CD8-positive, alpha-beta memory T cell (primary cell): ENCODE measurements around the gene CMC1. TPM values are rescaled to one million over a fixed set of nuclear protein-coding genes. Genes with fewer than 3 reads are reported as not detected.
A peak's percentile ranks its signal among the peaks of the same experiment; 100 is the strongest.
"Not testable (repeated sequence)": the region's sequence is repeated elsewhere in the genome, so short reads cannot be mapped to it uniquely, and the experiment has no call there.

ENCODE experiments used
- CTCF ChIA-PET: fragments of 350-600 bp; sonication (Branson Sonifier 250); formaldehyde crosslinking; loops from one replicate; lab custom pipeline; 2021; ENCODE audit warnings: antibody characterized with exemption; lab: Charles Lee
- POLR2A ChIA-PET: fragments of 350-600 bp; sonication (Branson Sonifier 250); formaldehyde crosslinking; loops from one replicate; lab custom pipeline; 2021; ENCODE audit warnings: antibody characterized with exemption; lab: Charles Lee
- DNase-seq, 5 donors: peaks; one replicate each; pipeline versions ENCODE4 v3.0.0 to v3.0.0-alpha.2; 2020 to 2022; ENCODE audit warnings: mixed read lengths in 1 of 5
- H3K27ac ChIP-seq: one replicate; pipeline ENCODE4 v1.7.0; 2013; ENCODE audit warnings: low read depth, mild to moderate bottlenecking, low read length, moderate library complexity
- H3K27me3 ChIP-seq: 2 replicates; pipeline ENCODE4 v1.7.0; 2013; ENCODE audit warnings: low read length, mild to moderate bottlenecking; ENCODE audit not compliant: insufficient read depth, poor library complexity, severe bottlenecking
- H3K36me3 ChIP-seq: 2 replicates; pipeline ENCODE4 v1.7.0; 2013; ENCODE audit warnings: mild to moderate bottlenecking, low read length, moderate library complexity; ENCODE audit not compliant: insufficient read depth
- H3K4me1 ChIP-seq: 2 replicates; pipeline ENCODE4 v1.7.0; 2013; ENCODE audit warnings: mild to moderate bottlenecking, low read length, moderate library complexity; ENCODE audit not compliant: insufficient read depth
- H3K4me3 ChIP-seq: 2 replicates; pipeline ENCODE4 v1.7.0; 2013; ENCODE audit warnings: mild to moderate bottlenecking, low read length
- H3K9me3 ChIP-seq: 2 replicates; pipeline ENCODE4 v1.7.0; 2013; ENCODE audit warnings: mild to moderate bottlenecking, low read length
- H3K27ac Mint-ChIP-seq, 8 donors: one replicate each; pipeline ENCODE4 v1.8.0; 2020 to 2021; ENCODE audit warnings: mixed read lengths in 8 of 8, mild to moderate bottlenecking in 6 of 8, inconsistent platforms in 3 of 8, moderate library complexity in 3 of 8
- H3K27me3 Mint-ChIP-seq, 2 donors: one replicate each; pipeline ENCODE4 v1.8.0; 2020 to 2021; ENCODE audit warnings: mixed read lengths in 2 of 2, mild to moderate bottlenecking in 1 of 2, moderate library complexity in 1 of 2
- H3K36me3 Mint-ChIP-seq, 3 donors: one replicate each; pipeline ENCODE4 v1.8.0; 2020 to 2021; ENCODE audit warnings: mixed read lengths in 3 of 3, inconsistent platforms in 1 of 3, mild to moderate bottlenecking in 1 of 3
- H3K4me1 Mint-ChIP-seq, 3 donors: one replicate each; pipeline ENCODE4 v1.8.0; 2020 to 2021; ENCODE audit warnings: mixed read lengths in 3 of 3, inconsistent platforms in 1 of 3, mild to moderate bottlenecking in 1 of 3
- H3K4me3 Mint-ChIP-seq, 7 donors: one replicate each; pipeline ENCODE4 v1.8.0; 2020 to 2021; ENCODE audit warnings: mixed read lengths in 7 of 7, mild to moderate bottlenecking in 6 of 7, moderate library complexity in 4 of 7, inconsistent platforms in 2 of 7
- H3K9me3 Mint-ChIP-seq, 5 donors: one replicate each; pipeline ENCODE4 v1.8.0; 2020 to 2022; ENCODE audit warnings: mixed read lengths in 5 of 5, mild to moderate bottlenecking in 3 of 5, moderate library complexity in 2 of 5, inconsistent platforms in 1 of 5
- polyA plus RNA-seq: library from polyadenylated mRNA; unstranded; fragments of 300-500 nt; fragmentation: Illumina TruSeq; gene quantifications from one replicate; pipeline ENCODE4 v1.2.3, GENCODE V29; 2021
- total RNA-seq, 2 experiments: library from RNA; stranded (reverse); gene quantifications; one replicate each; pipeline ENCODE4 v1.2.3, GENCODE V29; 2021

The CMC1 gene, protein sequence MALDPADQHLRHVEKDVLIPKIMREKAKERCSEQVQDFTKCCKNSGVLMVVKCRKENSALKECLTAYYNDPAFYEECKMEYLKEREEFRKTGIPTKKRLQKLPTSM
- total RNA-seq: 10 to 100 TPM; 46.3 to 50.1 TPM
- polyA plus RNA-seq: 205 TPM

DNA sequence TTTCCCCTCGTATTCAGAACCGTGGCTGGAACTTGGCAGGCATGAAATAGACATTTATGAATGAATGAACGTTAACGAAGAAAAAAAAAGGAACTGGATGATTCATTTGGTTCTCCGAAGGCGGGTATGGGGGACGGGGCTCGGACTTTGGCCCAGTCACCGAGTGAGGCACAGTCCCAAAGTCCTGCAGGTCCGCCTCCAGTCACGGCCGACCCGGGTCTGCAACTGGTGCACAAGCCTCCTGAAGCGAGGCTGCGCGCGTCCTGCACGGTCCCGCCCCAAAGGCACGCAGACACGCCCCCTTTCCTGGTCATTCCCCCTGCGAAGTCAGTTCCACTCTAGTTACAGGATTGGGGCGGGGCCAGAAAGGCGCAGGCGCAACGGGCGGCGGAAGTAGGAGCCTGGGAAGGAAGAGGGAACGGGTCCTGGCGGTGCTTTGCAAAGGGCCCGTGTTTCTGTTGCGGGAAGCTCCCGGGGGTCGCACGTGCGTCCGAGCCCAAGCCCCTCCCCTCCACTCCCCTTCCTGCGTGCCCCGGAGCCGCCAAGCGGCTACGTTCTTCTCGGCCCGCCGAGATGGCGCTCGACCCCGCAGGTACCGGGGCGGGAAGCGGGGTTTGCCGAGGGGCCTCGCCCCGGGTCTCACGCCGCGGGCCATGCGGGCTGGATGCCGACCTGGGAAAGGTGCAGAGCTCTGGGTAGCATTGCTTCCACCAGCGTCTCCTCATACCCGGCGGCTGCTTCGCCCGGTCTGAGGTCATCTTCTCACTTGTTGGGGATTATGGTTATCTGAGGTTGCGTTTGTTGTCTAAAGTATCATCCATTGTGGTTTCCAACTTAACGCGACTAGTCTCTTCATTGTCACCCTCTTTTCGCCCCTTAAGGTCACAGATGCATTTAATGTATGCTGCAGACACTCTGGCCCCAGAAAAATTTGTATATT, at the start of gene CMC1:
Gene CMC1, plus strand, starts transcription at position 399 of the 940 bp plus-strand sequence. Its CDS starts 175 bp downstream, at position 574.
- Histone ChIP-seq H3K4me1 (peaks cover 51% of the 10 kb centered on the region), H3K9me3 (no peaks in the 10 kb centered on the region), H3K27me3 (no peaks in the 10 kb centered on the region), H3K27ac (peak within 1 kb of the TSS; percentile 81), H3K4me3 (peak within 1 kb of the TSS; percentile 78), H3K36me3 (no peaks in the 10 kb centered on the region)
- POLR2A ChIA-PET: no interaction called here
- Mint-ChIP-seq H3K27me3 (no peaks in the 10 kb centered on the region), H3K36me3 (peaks cover 0 to 10% (median 3%) of the 10 kb centered on the region in 3 donors), H3K4me3 (peak within 1 kb of the TSS; percentile 70 to 98 (median 94)), H3K9me3 (no peaks in the 10 kb centered on the region), H3K27ac (peak within 1 kb of the TSS; percentile 61 to 97 (median 92)), H3K4me1 (peaks cover 70 to 91% (median 84%) of the 10 kb centered on the region in 3 donors)
- DNase-seq: peak; percentile 82 to 92 (median 89)
- CTCF ChIA-PET: interaction anchor here (1.1 to 2.0 kb wide), 2 partner anchors 218 to 520 kb away, joined by 3 to 7 read pairs; partner anchors contain the start of gene EOMES

DNA sequence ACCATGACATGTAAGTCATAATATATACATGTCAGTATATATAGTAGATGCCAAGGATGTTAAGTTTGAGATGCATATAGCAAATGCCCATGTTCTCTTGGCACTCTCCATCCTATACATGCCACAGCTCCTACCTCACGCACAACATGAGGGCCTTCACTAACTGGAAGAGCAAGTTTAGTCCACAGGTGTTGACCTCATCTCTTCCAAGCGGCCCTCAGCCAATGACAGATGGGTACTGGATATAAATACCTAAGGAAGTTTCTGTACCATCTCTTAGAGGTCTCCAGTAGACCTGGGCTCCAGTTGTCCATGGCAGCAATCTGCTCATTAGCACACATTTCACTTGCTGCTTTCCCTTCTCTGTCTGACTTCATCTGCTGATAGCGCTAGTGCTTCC, 43.3 kb upstream of the CMC1 start:
- Histone ChIP-seq H3K4me1 (no peaks in the 10 kb centered on the region), H3K27ac (no peak overlapping the region), H3K4me3 (no peak overlapping the region), H3K27me3 (no peaks in the 10 kb centered on the region), H3K36me3 (no peaks in the 10 kb centered on the region), H3K9me3 (no peaks in the 10 kb centered on the region)
- DNase-seq: no peak
- Mint-ChIP-seq H3K36me3 (no peaks in the 10 kb centered on the region), H3K9me3 (no peaks in the 10 kb centered on the region), H3K27ac (no peak overlapping the region), H3K4me3 (no peak overlapping the region), H3K27me3 (no peaks in the 10 kb centered on the region), H3K4me1 (peaks cover 5 to 11% (median 7%) of the 10 kb centered on the region in 3 donors)
- CTCF ChIA-PET: no interaction called here
- POLR2A ChIA-PET: no interaction called here

- Mint-ChIP-seq H3K27me3 (no peaks in the 10 kb centered on the region), H3K27ac (no peak overlapping the region), H3K36me3 (no peaks in the 10 kb centered on the region), H3K4me3 (no peak overlapping the region), H3K4me1 (peaks cover 7 to 11% (median 9%) of the 10 kb centered on the region in 3 donors), H3K9me3 (peaks cover 0 to 3% (median 0%) of the 10 kb centered on the region in 5 donors)
- ChIA-PET CTCF (interaction anchor here (2.3 kb wide), 1 partner anchor 15 kb away, joined by 5 read pairs; no protein-coding TSS in a partner anchor), POLR2A (no interaction called here)
- H3K27ac ChIP-seq: no peak overlapping the region
- no peak for DNase-seq
- no peaks in the 10 kb centered on the region for H3K36me3 ChIP-seq
- H3K4me3 ChIP-seq: no peak overlapping the region
- H3K9me3 ChIP-seq: no peaks in the 10 kb centered on the region
- no peaks in the 10 kb centered on the region for H3K4me1 ChIP-seq
- H3K27me3 ChIP-seq: no peaks in the 10 kb centered on the region
These were observed 42.4 kb upstream of the CMC1 start for GRCh38 chr3:28198974-28199373.

- peak overlapping the region in 2 of 8 donors; percentile 5 to 66 for H3K27ac Mint-ChIP-seq
- peaks cover 7 to 14% (median 12%) of the 10 kb centered on the region in 3 donors for H3K4me1 Mint-ChIP-seq
- H3K36me3 Mint-ChIP-seq, H3K4me3 ChIP-seq, H3K27me3 ChIP-seq, H3K36me3 ChIP-seq, H3K27me3 Mint-ChIP-seq, H3K27ac ChIP-seq, H3K9me3 Mint-ChIP-seq, H3K4me1 ChIP-seq, H3K9me3 ChIP-seq, DNase-seq, POLR2A ChIA-PET: not testable (repeated sequence)
- CTCF ChIA-PET: interaction anchor here (1.2 to 2.3 kb wide), 2 partner anchors 10 to 15 kb away, joined by 3 to 5 read pairs; no protein-coding TSS in a partner anchor
- H3K4me3 Mint-ChIP-seq: peak overlapping the region in 6 of 7 donors; percentile 6 to 91 (median 31)
These were observed 41.8 kb upstream of the CMC1 start for GRCh38 chr3:28199643-28200042.

GRCh38 chr3:28200366-28200848, 41.0 kb upstream of the CMC1 start:
- H3K27me3 Mint-ChIP-seq, H3K9me3 ChIP-seq, H3K4me3 ChIP-seq, H3K4me1 ChIP-seq, H3K27me3 ChIP-seq, H3K27ac ChIP-seq, POLR2A ChIA-PET, H3K9me3 Mint-ChIP-seq, H3K36me3 ChIP-seq: not testable (repeated sequence)
- Mint-ChIP-seq H3K4me3 (peak overlapping the region in 5 of 7 donors; percentile 6 to 91 (median 80)), H3K27ac (peak overlapping the region in 1 of 8 donors; percentile 66), H3K4me1 (peaks cover 12 to 22% (median 19%) of the 10 kb centered on the region in 3 donors), H3K36me3 (peaks cover 0 to 11% (median 0%) of the 10 kb centered on the region in 3 donors)
- DNase-seq: peak in 2 of 5 donors; percentile 11 to 18
- CTCF ChIA-PET: interaction anchor here (1.2 to 2.3 kb wide), 2 partner anchors 11 to 16 kb away, joined by 3 to 5 read pairs; no protein-coding TSS in a partner anchor

- H3K4me1 ChIP-seq: peaks cover 11% of the 10 kb centered on the region
- Mint-ChIP-seq H3K36me3 (peaks cover 0 to 23% (median 0%) of the 10 kb centered on the region in 3 donors), H3K4me3 (peak overlapping the region in 6 of 7 donors; percentile 59 to 87 (median 72)), H3K27me3 (no peaks in the 10 kb centered on the region), H3K27ac (peak overlapping the region; percentile 48 to 92 (median 66)), H3K9me3 (peaks cover 0 to 6% (median 2%) of the 10 kb centered on the region in 5 donors), H3K4me1 (peaks cover 46 to 69% (median 65%) of the 10 kb centered on the region in 3 donors)
- ChIA-PET CTCF (interaction anchor here (1.9 kb wide), 1 partner anchor 494 kb away, joined by 6 read pairs; no protein-coding TSS in a partner anchor), POLR2A (no interaction called here)
- H3K27ac ChIP-seq: no peak overlapping the region
- no peaks in the 10 kb centered on the region for H3K36me3 ChIP-seq
- no peak overlapping the region for H3K4me3 ChIP-seq
- no peaks in the 10 kb centered on the region for H3K27me3 ChIP-seq
- no peak for DNase-seq
- no peaks in the 10 kb centered on the region for H3K9me3 ChIP-seq
These were observed 34.9 kb upstream of the CMC1 start for GRCh38 chr3:28206479-28206878.

- Histone ChIP-seq H3K36me3 (no peaks in the 10 kb centered on the region), H3K4me1 (peaks cover 17% of the 10 kb centered on the region), H3K4me3 (no peak overlapping the region), H3K27me3 (no peaks in the 10 kb centered on the region), H3K9me3 (no peaks in the 10 kb centered on the region), H3K27ac (no peak overlapping the region)
- ChIA-PET CTCF (interaction anchor here (1.0 to 1.9 kb wide), 2 partner anchors 485 to 495 kb away, joined by 3 to 6 read pairs; partner anchors contain the start of gene EOMES), POLR2A (interaction anchor here (1.5 kb wide), 1 partner anchor 37 kb away, joined by 4 read pairs; no protein-coding TSS in a partner anchor)
- Mint-ChIP-seq H3K27me3 (no peaks in the 10 kb centered on the region), H3K9me3 (peaks cover 0 to 6% (median 2%) of the 10 kb centered on the region in 5 donors), H3K4me3 (peak overlapping the region; percentile 51 to 87 (median 71)), H3K4me1 (peaks cover 48 to 71% (median 70%) of the 10 kb centered on the region in 3 donors), H3K27ac (peak overlapping the region in 6 of 8 donors; percentile 38 to 75 (median 70)), H3K36me3 (peaks cover 0 to 26% (median 0%) of the 10 kb centered on the region in 3 donors)
- no peak for DNase-seq
These were observed 34.3 kb upstream of the CMC1 start for GRCh38 chr3:28207000-28207733.
